GM23248 (cell line): Measurements from ENCODE around the gene FER. TPM values are rescaled to one million over a fixed set of nuclear protein-coding genes. Genes with fewer than 3 reads are reported as not detected.

Experiments used
- DNase-seq: peaks from one replicate; pipeline ENCODE4 v3.0.0-alpha.2; 2015
- H2AFZ ChIP-seq: fragments of 200-600 bp; sonication (generic); 2 replicates; pipeline ENCODE4 v1.6.1; 2016; ENCODE audit warnings: antibody characterized with exemption
- H3F3A ChIP-seq: fragments of 200-600 bp; sonication (generic); 2 replicates; pipeline ENCODE4 v1.6.1; 2016; ENCODE audit warnings: mild to moderate bottlenecking, antibody characterized with exemption, mixed run types; ENCODE audit not compliant: insufficient read depth
- H3K27ac ChIP-seq: fragments of 200-600 bp; sonication (generic); 2 replicates; pipeline ENCODE4 v1.5.1; 2016; ENCODE audit warnings: mild to moderate bottlenecking
- H3K27me3 ChIP-seq: fragments of 200-600 bp; sonication (generic); replicated peaks from 2 replicates; pipeline ENCODE4 v1.6.1; 2016; ENCODE audit warnings: mild to moderate bottlenecking; ENCODE audit not compliant: insufficient read depth
- H3K36me3 ChIP-seq: fragments of 200-600 bp; sonication (generic); 2 replicates; pipeline ENCODE4 v1.6.1; 2016; ENCODE audit warnings: low read depth, mild to moderate bottlenecking
- H3K4me1 ChIP-seq: fragments of 200-600 bp; sonication (generic); 2 replicates; pipeline ENCODE4 v1.6.1; 2016; ENCODE audit warnings: mild to moderate bottlenecking; ENCODE audit not compliant: insufficient read depth
- H3K4me2 ChIP-seq: fragments of 200-600 bp; sonication (generic); one replicate; pipeline ENCODE4 v1.6.1; 2016; ENCODE audit warnings: mild to moderate bottlenecking; ENCODE audit not compliant: unreplicated experiment
- H3K4me3 ChIP-seq: fragments of 200-600 bp; sonication (generic); 2 replicates; pipeline ENCODE4 v1.5.1; 2016; ENCODE audit warnings: mild to moderate bottlenecking
- H3K79me2 ChIP-seq: fragments of 200-600 bp; sonication (generic); 2 replicates; pipeline ENCODE4 v1.6.1; 2016; ENCODE audit warnings: mild to moderate bottlenecking; ENCODE audit not compliant: insufficient read depth
- H3K9ac ChIP-seq: fragments of 200-600 bp; sonication (generic); 2 replicates; pipeline ENCODE4 v1.6.1; 2016; ENCODE audit warnings: mild to moderate bottlenecking
- H3K9me2 ChIP-seq: fragments of 200-600 bp; sonication (generic); 2 replicates; pipeline ENCODE4 v1.6.1; 2016; ENCODE audit warnings: mixed run types, mild to moderate bottlenecking, moderate library complexity; ENCODE audit not compliant: insufficient read depth
- H3K9me3 ChIP-seq: fragments of 200-600 bp; sonication (generic); one replicate; pipeline ENCODE4 v1.6.1; 2017; ENCODE audit warnings: low read depth
- H4K20me1 ChIP-seq: fragments of 200-600 bp; sonication (generic); 2 replicates; pipeline ENCODE4 v1.6.0; 2016; ENCODE audit not compliant: insufficient read depth
- EZH2 ChIP-seq: fragments of 200-600 bp; sonication (generic); IDR thresholded peaks from 2 replicates; pipeline ENCODE4 v1.6.1; 2018; ENCODE audit warnings: antibody characterized with exemption, mild to moderate bottlenecking; ENCODE audit not compliant: insufficient read depth, poor library complexity, severe bottlenecking
- EZH2phosphoT487 ChIP-seq: fragments of 200-600 bp; sonication (generic); IDR thresholded peaks from 2 replicates; pipeline ENCODE4 v1.6.1; 2018; ENCODE audit warnings: antibody characterized with exemption, moderate library complexity, mild to moderate bottlenecking, low read depth; ENCODE audit not compliant: insufficient read depth
- WGBS, 2 experiments: methylation state at CpG; one replicate each; pipeline ENCODE4 v1.1.6; 2015 to 2017; ENCODE audit warnings: low lambda C conversion rate in 2 of 2, low coverage in 1 of 2; ENCODE audit errors: missing lambda C conversion rate in 2 of 2; 5-methylcytosine and 5-hydroxymethylcytosine counted together
- in situ Hi-C: fragments of 300-500 bp; cut with MboI; formaldehyde crosslinking; loops from 2 replicates; pipeline ENCODE4 v1.15.0; 2020
- polyA plus RNA-seq: library from polyadenylated mRNA; unstranded; fragments of >200 nt; fragmentation: Nextera tagmentation; extraction: Ambion mirVana; gene quantifications from 2 replicates; pipeline ENCODE4 v1.2.1, GENCODE V29; 2016
- total RNA-seq: library from RNA; depleted of rRNA; stranded (reverse); fragments of >200 nt; shearing (Covaris generic); gene quantifications from 2 replicates; pipeline ENCODE4 v1.2.3, GENCODE V29; 2014

FER gene
- total and polyA plus RNA-seq, 2 experiments from 2014 or later = 16.6 to 24.9 TPM

- no peak overlapping the region for H3K9ac ChIP-seq
- no peaks in the 10 kb centered on the region for H3F3A ChIP-seq
- TF ChIP-seq EZH2phosphoT487 = no peak
- no peak for TF ChIP-seq EZH2
- H3K27ac ChIP-seq = no peak overlapping the region
- WGBS, 2 experiments = 97 to 98% methylated on average over 11 of the region's 11 CpGs
- no peaks in the 10 kb centered on the region for H3K27me3 ChIP-seq
- H3K9me2 ChIP-seq = no peaks in the 10 kb centered on the region
- H3K4me3 ChIP-seq = no peak overlapping the region
- no peak overlapping the region for H2AFZ ChIP-seq
- no peaks in the 10 kb centered on the region for H3K9me3 ChIP-seq
- H3K79me2 ChIP-seq = no peaks in the 10 kb centered on the region
- no peaks in the 10 kb centered on the region for H4K20me1 ChIP-seq
- no peak for DNase-seq
- H3K36me3 ChIP-seq = no peaks in the 10 kb centered on the region; the same call in 1 of the 2 replicates
- no peaks in the 10 kb centered on the region for H3K4me1 ChIP-seq
- in situ Hi-C loops = no loop called here
- H3K4me2 ChIP-seq = no peak overlapping the region
Observed at GRCh38 chr5:108998216-108998615, 250.5 kb downstream of the FER start.

GRCh38 chr5:109003928-109004327, 256.2 kb downstream of the FER start:
- Histone ChIP-seq H3K4me3 (no peak overlapping the region), H3K9ac (no peak overlapping the region), H3K4me1 (no peaks in the 10 kb centered on the region), H3K36me3 (no peaks in the 10 kb centered on the region), H3K27me3 (no peaks in the 10 kb centered on the region), H3K9me3 (no peaks in the 10 kb centered on the region), H4K20me1 (no peaks in the 10 kb centered on the region), H3K27ac (no peak overlapping the region), H3K79me2 (no peaks in the 10 kb centered on the region), H2AFZ (no peak overlapping the region), H3K9me2 (no peaks in the 10 kb centered on the region), H3K4me2 (no peak overlapping the region), H3F3A (no peaks in the 10 kb centered on the region)
- WGBS, 2 experiments = 95 to 98% methylated on average over 4 of the region's 4 CpGs
- in situ Hi-C loops = no loop called here
- TF ChIP-seq EZH2 (no peak), EZH2phosphoT487 (no peak)
- DNase-seq = no peak

GRCh38 chr5:109005297-109006009, 257.8 kb downstream of the FER start:
- TF ChIP-seq EZH2 = no peak
- TF ChIP-seq EZH2phosphoT487 = no peak
- no peak overlapping the region for H2AFZ ChIP-seq
- in situ Hi-C loops = no loop called here
- H3K9ac ChIP-seq = no peak overlapping the region
- no peaks in the 10 kb centered on the region for H3K4me1 ChIP-seq
- no peaks in the 10 kb centered on the region for H3K9me3 ChIP-seq
- no peaks in the 10 kb centered on the region for H4K20me1 ChIP-seq
- H3K9me2 ChIP-seq = no peaks in the 10 kb centered on the region
- no peaks in the 10 kb centered on the region for H3F3A ChIP-seq
- H3K27ac ChIP-seq = no peak overlapping the region
- DNase-seq = no peak
- no peaks in the 10 kb centered on the region for H3K27me3 ChIP-seq
- no peak overlapping the region for H3K4me3 ChIP-seq
- no peak overlapping the region for H3K4me2 ChIP-seq
- no peaks in the 10 kb centered on the region for H3K36me3 ChIP-seq
- H3K79me2 ChIP-seq = no peaks in the 10 kb centered on the region
- WGBS, 2 experiments = 76 to 78% methylated on average over 4 of the region's 4 CpGs

GRCh38 chr5:109006129-109006528, 258.4 kb downstream of the FER start:
- 91 to 93% methylated on average over 6 of the region's 6 CpGs for WGBS, 2 experiments
- no peaks in the 10 kb centered on the region for H3K79me2 ChIP-seq
- in situ Hi-C loops = no loop called here

More at GRCh38 chr5:109006129-109006528, 258.4 kb downstream of the FER start:
- H3K4me3 ChIP-seq = no peak overlapping the region
- no peaks in the 10 kb centered on the region for H3K27me3 ChIP-seq
- no peaks in the 10 kb centered on the region for H4K20me1 ChIP-seq
- TF ChIP-seq EZH2phosphoT487 = no peak
- TF ChIP-seq EZH2 = no peak
- no peak overlapping the region for H3K9ac ChIP-seq
- no peaks in the 10 kb centered on the region for H3K9me3 ChIP-seq
- H3K27ac ChIP-seq = no peak overlapping the region
- no peak overlapping the region for H2AFZ ChIP-seq
- H3K9me2 ChIP-seq = no peaks in the 10 kb centered on the region
- no peaks in the 10 kb centered on the region for H3K4me1 ChIP-seq
- DNase-seq = no peak
- H3F3A ChIP-seq = no peaks in the 10 kb centered on the region
- no peak overlapping the region for H3K4me2 ChIP-seq
- no peaks in the 10 kb centered on the region for H3K36me3 ChIP-seq
